Measurements from ENCODE around the gene PUSL1.
A peak's percentile ranks its signal among the peaks of the same experiment; 100 is the strongest.

PUSL1 gene

GRCh38 chr1:1354271-1355247 is 46.2 kb downstream of the PUSL1 start:
- no peak for DNase-seq (ENCODE audit: low spot score)

- no peak for DNase-seq (ENCODE audit: low spot score)
Measured at GRCh38 chr1:1355416-1355815, 47.0 kb downstream of the PUSL1 start.

- DNase-seq (ENCODE audit: low spot score): no peak
Measured at GRCh38 chr1:1356166-1356795, 47.9 kb downstream of the PUSL1 start.

- no peak for DNase-seq (ENCODE audit: low spot score)
Measured at GRCh38 chr1:1356796-1357401, 48.5 kb downstream of the PUSL1 start.

- DNase-seq (ENCODE audit: low spot score): no peak
Measured at GRCh38 chr1:1357871-1358432, 49.6 kb downstream of the PUSL1 start.

- DNase-seq (ENCODE audit: low spot score): no peak
Measured at GRCh38 chr1:1358433-1359271, 50.3 kb downstream of the PUSL1 start, which contains the start of gene MXRA8. TSS of gene MXRA8 (minus strand) at chr1:1358555. CDS start at chr1:1358504, 51 bp downstream.

DNA sequence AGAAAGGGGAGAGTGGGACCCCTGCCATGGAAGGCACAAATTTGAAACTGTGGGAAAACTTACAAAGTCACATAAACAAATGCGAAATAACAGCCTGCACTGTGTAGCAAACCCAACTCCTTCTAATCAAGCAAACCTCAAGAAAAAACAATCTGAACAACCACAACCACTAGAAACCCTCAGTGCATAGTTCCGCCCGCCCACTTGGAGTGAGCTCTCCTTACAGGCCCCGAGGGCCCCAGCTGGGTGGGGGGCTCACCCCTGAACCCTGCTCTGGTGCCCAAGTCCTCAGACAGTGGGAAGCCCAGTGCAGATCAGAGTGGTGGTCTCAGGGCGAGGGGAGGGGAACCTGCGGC is 50.9 kb downstream of the PUSL1 start:
- DNase-seq (ENCODE audit: low spot score): no peak

DNA sequence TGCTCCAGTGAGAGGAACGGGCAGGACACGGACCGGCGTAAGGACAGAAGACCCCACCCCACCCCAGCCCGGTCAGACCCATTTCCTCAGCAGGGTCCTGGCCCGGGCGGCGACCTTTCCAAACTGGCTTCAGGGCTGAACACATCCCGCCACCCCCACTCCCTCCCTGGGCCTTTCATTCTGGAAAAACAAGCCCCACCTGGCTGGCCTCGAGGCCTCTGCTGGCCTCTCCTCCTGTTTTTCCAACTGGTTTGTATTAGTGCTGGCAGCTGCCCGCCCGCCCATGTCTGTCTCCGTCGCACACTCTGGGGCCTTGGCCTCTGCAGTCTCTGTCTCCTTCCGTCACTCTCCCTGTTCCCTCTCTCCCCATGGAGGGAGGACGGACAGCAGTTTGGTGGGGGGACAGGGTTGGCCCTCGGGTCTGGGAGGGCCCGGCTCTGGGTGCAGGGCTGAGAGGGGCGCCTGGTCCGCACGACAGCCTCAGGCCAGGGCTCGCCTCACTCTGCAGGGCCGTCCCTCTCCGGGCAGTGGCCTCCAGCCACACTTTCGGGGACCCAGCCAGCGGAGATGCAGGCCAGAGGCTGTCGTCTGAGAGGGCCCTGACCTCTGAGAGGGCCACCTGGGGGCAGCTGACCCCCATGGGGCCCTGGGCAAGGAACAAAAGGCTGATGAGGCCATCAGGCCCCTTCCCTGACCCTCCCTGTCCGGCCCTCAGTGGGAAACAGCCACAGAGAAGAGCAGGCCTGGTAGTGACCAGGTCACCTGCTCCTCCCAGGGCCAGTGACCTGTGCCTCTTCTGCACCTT is 51.5 kb downstream of the PUSL1 start:
- DNase-seq (ENCODE audit: low spot score): no peak

DNA sequence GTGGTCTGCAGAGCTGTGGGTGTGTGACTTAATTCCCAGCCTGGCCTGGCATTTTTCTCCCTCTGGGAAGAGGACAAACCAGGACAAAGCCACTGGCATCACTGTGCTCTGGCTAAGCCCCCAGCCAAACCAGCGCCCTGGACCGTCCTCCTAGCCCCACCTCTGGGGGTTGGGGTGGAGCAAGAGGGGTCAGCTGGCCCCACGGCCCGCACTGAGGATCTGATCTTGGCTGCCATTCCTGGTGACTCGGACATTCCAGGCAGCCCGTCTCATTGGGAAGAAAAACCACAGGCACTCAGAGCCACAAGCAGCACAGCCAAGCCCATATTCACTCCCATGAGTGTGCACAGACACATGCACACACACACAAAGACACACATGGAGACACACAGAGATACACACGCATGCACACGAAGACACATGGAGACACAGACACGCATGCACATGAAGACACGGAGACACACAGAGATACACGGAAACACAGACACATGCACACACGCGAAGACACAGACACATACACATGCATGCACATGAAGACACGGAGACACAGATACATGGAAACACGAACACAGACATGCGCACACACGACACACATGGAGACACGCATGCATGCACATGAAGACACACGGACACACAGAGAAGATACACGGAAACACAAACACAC is 52.2 kb downstream of the PUSL1 start:
- DNase-seq (ENCODE audit: low spot score): peak; percentile 45

All from LoVo (cell line).